GM13977 (cell line): ENCODE data around the gene STAT4.
A peak's percentile ranks its signal among the peaks of the same experiment; 100 is the strongest.

ENCODE experiments used
- DNase-seq: peaks from one replicate; pipeline ENCODE4 v3.0.0; 2012; ENCODE audit warnings: low spot score
- in situ Hi-C: fragments of 300-500 bp; cut with MboI; formaldehyde crosslinking; loops from one replicate; pipeline ENCODE4 v1.12.0; 2022; ENCODE audit warnings: low sequenced_read_pairs, low pct_unique_long_range_greater_than_20kb, mixed read lengths, inconsistent platforms; ENCODE audit not compliant: unreplicated experiment
- TF ChIP-seq, protein P1 (sequence below): IDR thresholded peaks from 2 replicates; pipeline ENCODE4 v1.5.1; 2012; ENCODE audit warnings: mild to moderate bottlenecking, control low read depth; ENCODE audit not compliant: insufficient read depth; ENCODE audit errors: extremely low read depth, missing control alignments

Gene STAT4

DNA sequence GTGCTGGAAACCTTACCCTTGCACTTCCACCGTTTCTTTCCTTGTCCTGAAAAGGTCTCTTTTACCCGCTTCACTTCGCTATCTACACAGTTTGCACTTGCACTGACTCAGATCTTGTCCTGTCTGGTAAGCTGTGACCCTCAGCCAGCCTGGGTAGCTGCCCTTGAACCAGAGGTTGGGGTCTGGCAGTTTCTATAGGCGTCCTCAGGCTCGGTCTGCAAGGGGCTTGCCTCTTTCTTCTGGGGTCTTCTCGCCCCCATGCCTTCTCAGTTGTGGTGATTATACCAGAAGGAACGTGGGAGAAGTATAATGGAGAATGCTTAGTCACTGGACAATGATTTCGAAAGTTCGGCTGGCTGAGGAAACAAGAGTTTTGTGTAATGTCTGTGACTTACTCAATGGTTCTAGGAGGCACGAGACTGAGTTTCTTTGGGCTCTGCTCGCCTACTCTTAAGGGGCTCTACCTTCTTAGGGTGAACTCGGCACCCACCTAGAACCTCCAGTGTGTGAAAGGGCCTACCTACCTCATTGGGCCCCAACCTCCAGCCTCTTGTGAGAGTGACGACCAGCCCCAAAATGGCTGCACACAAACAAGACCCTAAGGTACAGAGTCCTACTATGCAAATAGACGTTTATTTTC is 129.9 kb downstream of the STAT4 start:
- peak; percentile 33 for DNase-seq
- TF ChIP-seq, protein P1, sequence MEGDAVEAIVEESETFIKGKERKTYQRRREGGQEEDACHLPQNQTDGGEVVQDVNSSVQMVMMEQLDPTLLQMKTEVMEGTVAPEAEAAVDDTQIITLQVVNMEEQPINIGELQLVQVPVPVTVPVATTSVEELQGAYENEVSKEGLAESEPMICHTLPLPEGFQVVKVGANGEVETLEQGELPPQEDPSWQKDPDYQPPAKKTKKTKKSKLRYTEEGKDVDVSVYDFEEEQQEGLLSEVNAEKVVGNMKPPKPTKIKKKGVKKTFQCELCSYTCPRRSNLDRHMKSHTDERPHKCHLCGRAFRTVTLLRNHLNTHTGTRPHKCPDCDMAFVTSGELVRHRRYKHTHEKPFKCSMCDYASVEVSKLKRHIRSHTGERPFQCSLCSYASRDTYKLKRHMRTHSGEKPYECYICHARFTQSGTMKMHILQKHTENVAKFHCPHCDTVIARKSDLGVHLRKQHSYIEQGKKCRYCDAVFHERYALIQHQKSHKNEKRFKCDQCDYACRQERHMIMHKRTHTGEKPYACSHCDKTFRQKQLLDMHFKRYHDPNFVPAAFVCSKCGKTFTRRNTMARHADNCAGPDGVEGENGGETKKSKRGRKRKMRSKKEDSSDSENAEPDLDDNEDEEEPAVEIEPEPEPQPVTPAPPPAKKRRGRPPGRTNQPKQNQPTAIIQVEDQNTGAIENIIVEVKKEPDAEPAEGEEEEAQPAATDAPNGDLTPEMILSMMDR = no peak
- in situ Hi-C loops = no loop called here

DNA sequence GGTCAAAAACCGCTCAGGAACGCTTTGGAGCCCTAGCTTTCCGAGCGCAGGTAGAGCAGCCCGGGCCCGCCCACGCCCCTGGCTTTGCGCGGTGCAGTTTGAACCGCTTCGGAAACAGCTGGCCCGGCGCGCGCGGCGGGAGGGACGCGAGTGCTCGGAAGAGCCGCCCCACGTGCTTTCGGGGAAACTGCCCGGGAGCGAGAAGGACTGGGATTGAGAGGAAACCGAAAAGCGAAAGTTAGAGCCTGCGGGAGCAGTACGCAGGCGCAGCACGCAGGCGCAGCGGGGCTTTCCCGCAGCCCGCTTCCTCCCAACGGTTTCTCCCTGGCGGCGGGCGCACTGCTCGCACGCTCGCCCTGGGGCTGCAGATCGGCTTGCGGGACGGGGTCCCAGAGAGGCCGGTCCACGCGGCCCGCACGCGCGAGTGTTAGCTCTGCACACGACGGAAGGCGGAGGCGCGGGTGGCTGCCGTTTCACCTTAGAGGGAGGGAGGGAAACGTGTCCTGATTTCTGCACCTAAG is 130.5 kb downstream of the STAT4 start:
- TF ChIP-seq, protein P1 = no peak
- peak; percentile 91 for DNase-seq
- in situ Hi-C loops = no loop called here

GRCh38 chr2:191019376-191019775 is 131.4 kb downstream of the STAT4 start:
- TF ChIP-seq, protein P1 = no peak
- DNase-seq = no peak
- in situ Hi-C loops = no loop called here

DNA sequence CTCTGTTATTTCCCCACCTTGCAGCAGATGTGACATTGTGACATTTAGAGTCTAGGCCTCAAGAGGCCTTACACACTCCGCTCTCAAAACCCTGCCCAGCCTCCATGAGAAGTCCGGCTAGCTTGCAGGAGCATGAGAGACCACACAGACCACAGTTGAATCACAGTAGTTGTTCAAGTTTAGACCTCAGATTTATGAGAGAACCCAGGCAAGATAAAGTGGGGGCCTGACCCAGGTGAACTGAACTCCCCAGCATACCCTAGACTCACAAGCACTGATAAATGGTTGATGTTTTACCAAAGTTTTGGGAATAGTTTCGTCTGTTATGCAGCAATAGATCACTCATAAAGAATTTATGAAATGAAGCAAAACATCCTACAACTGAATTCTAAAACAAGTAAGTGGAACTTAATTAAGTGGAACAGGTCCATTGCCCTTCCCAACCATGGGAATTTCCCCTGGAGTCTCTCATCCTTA is 132.1 kb downstream of the STAT4 start:
- DNase-seq = peak; percentile 52
- TF ChIP-seq, protein P1 = no peak
- in situ Hi-C loops = no loop called here

DNA sequence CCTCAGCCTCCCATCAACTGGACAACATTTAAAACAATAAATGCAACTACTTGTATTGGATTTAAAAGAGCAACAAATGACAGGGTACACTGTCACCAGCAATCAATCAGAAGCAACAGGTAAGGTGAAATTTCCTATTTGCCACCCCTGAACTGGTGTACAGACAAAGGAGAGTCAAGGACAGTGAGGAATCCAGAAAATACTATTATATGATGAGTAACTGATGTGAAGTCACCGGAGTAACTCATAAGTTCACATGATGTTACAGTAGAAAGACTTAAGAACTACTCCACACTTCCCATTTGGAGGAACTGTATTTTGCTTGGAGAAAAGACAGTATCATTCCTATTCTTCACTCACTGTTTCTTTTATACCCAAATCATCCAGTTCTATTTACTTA is 132.7 kb downstream of the STAT4 start:
- TF ChIP-seq, protein P1 = no peak
- in situ Hi-C loops = no loop called here
- DNase-seq = no peak

DNA sequence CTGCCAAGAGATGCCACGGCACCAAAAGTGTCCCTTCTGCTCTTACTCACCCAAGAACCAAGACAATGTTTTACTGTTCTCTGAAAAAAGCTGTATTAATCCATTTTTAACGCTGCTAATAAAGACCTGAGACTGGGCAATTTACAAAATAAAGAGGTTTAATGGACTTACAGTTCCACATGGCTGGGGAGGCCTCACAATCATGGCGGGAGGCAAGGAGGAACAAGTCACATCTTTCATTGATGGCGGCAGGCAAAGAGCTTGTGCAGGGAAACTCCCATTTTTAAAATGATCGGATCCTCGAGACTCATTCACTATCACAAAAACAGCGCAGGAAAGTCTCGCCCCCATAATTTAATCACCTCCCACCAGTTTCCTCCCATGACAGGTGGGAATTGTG is 135.0 kb downstream of the STAT4 start:
- TF ChIP-seq, protein P1 = no peak
- in situ Hi-C loops = no loop called here
- DNase-seq = no peak

GRCh38 chr2:191015239-191015638 is 135.6 kb downstream of the STAT4 start:
- TF ChIP-seq, protein P1 = no peak
- DNase-seq = no peak
- in situ Hi-C loops = no loop called here
